MCF 10A (cell line): ENCODE results near the gene TMEM121. TPM values are rescaled to one million over a fixed set of nuclear protein-coding genes. Genes with fewer than 3 reads are reported as not detected.

ENCODE experiments used
- BruUV-seq: library from RNA; stranded (reverse); fragments of 400-500 nt; replicated peaks from 2 replicates; lab custom pipeline; 2021; lab: Mats Ljungman, UMichigan
- CTCF ChIA-PET: fragments of 300-600 bp; sonication (Branson Sonifier 250); formaldehyde crosslinking; extraction: SDS; loops from one replicate; lab custom pipeline; 2021; ENCODE audit warnings: antibody characterized with exemption, inconsistent platforms; lab: Yijun Ruan, JAX
- POLR2A ChIA-PET: fragments of 300-600, 350-650 bp; sonication (Branson Sonifier 250); formaldehyde crosslinking; extraction: SDS; loops from one replicate; lab custom pipeline; 2020; ENCODE audit warnings: antibody characterized with exemption, inconsistent platforms; lab: Yijun Ruan, JAX
- DNase-seq: peaks from one replicate; pipeline ENCODE4 v3.0.0-alpha.2; 2018; ENCODE audit not compliant: unreplicated experiment
- H3K27ac Mint-ChIP-seq: one replicate; pipeline ENCODE4 v1.8.0; 2022; ENCODE audit warnings: mild to moderate bottlenecking, low read depth, mixed read lengths; ENCODE audit not compliant: unreplicated experiment
- H3K27me3 Mint-ChIP-seq: one replicate; pipeline ENCODE4 v1.8.0; 2022; ENCODE audit warnings: mixed read lengths; ENCODE audit not compliant: insufficient read depth, unreplicated experiment
- H3K36me3 Mint-ChIP-seq: one replicate; pipeline ENCODE4 v1.8.0; 2022; ENCODE audit warnings: mild to moderate bottlenecking, moderate library complexity, mixed read lengths; ENCODE audit not compliant: insufficient read depth, unreplicated experiment
- H3K4me1 Mint-ChIP-seq: one replicate; pipeline ENCODE4 v1.8.0; 2022; ENCODE audit warnings: mixed read lengths; ENCODE audit not compliant: insufficient read depth, unreplicated experiment
- H3K4me3 Mint-ChIP-seq: one replicate; pipeline ENCODE4 v1.8.0; 2022; ENCODE audit warnings: mild to moderate bottlenecking, moderate library complexity, mixed read lengths; ENCODE audit not compliant: unreplicated experiment
- H3K9me3 Mint-ChIP-seq: one replicate; pipeline ENCODE4 v1.8.0; 2022; ENCODE audit warnings: mixed read lengths; ENCODE audit not compliant: unreplicated experiment
- CTCF ChIP-seq: fragments of 200-600 bp; IDR thresholded peaks from one replicate; pipeline ENCODE4 v1.8.0; 2022; ENCODE audit warnings: antibody characterized with exemption, mild to moderate bottlenecking; ENCODE audit not compliant: unreplicated experiment
- intact Hi-C: fragments of 100-400 bp; cut with micrococcal nuclease; formaldehyde crosslinking; loops from 2 replicates; pipeline ENCODE4 v1.14.1; 2022
- total RNA-seq: library from RNA; stranded (reverse); gene quantifications from 2 replicates; pipeline ENCODE4 v1.2.3, GENCODE V29; 2022

The TMEM121 gene
- total RNA-seq, 1 experiment from 2014 or later = 0.68 TPM

- no peaks in the 10 kb centered on the region for H3K27me3 Mint-ChIP-seq
- H3K4me1 Mint-ChIP-seq = no peaks in the 10 kb centered on the region
- peaks cover 13% of the 10 kb centered on the region for H3K36me3 Mint-ChIP-seq
- no TSS peak for BruUV-seq
- no peak overlapping the region for H3K27ac Mint-ChIP-seq
- intact Hi-C loops = no loop called here
- no peaks in the 10 kb centered on the region for H3K9me3 Mint-ChIP-seq
- DNase-seq = no peak
- POLR2A ChIA-PET = no interaction called here
- TF ChIP-seq CTCF = no peak
- H3K4me3 Mint-ChIP-seq = no peak overlapping the region
- CTCF ChIA-PET = interaction anchor here (1.1 kb wide), 1 partner anchor 17 kb away, joined by 4 read pairs; no protein-coding TSS in a partner anchor
Measured at GRCh38 chr14:105497671-105498429, 28.5 kb upstream of the TMEM121 start.

GRCh38 chr14:105498430-105499255 is 27.7 kb upstream of the TMEM121 start:
- Mint-ChIP-seq H3K4me3 (no peak overlapping the region), H3K27ac (no peak overlapping the region), H3K36me3 (peaks cover 19% of the 10 kb centered on the region), H3K4me1 (no peaks in the 10 kb centered on the region), H3K27me3 (no peaks in the 10 kb centered on the region), H3K9me3 (no peaks in the 10 kb centered on the region)
- no TSS peak for BruUV-seq
- ChIA-PET CTCF (no interaction called here), POLR2A (no interaction called here)
- DNase-seq = no peak
- no peak for TF ChIP-seq CTCF
- intact Hi-C loops = no loop called here

- intact Hi-C loops = no loop called here
- Mint-ChIP-seq H3K9me3 (no peaks in the 10 kb centered on the region), H3K4me3 (no peak overlapping the region), H3K27ac (no peak overlapping the region), H3K27me3 (no peaks in the 10 kb centered on the region), H3K4me1 (no peaks in the 10 kb centered on the region), H3K36me3 (peaks cover 20% of the 10 kb centered on the region)
- DNase-seq = no peak
- POLR2A ChIA-PET = no interaction called here
- CTCF ChIA-PET = no interaction called here
- no TSS peak for BruUV-seq
- no peak for TF ChIP-seq CTCF
Measured at GRCh38 chr14:105499256-105500035, 26.9 kb upstream of the TMEM121 start.
